DMS79 treated with DMSO at 0.1 percent for 48 hours (cell line): ENCODE measurements around the gene SRP68.

Experiments used
- DNase-seq: peaks from one replicate; lab custom pipeline; 2025; lab: John Stamatoyannopoulos, UW

The SRP68 gene

DNA sequence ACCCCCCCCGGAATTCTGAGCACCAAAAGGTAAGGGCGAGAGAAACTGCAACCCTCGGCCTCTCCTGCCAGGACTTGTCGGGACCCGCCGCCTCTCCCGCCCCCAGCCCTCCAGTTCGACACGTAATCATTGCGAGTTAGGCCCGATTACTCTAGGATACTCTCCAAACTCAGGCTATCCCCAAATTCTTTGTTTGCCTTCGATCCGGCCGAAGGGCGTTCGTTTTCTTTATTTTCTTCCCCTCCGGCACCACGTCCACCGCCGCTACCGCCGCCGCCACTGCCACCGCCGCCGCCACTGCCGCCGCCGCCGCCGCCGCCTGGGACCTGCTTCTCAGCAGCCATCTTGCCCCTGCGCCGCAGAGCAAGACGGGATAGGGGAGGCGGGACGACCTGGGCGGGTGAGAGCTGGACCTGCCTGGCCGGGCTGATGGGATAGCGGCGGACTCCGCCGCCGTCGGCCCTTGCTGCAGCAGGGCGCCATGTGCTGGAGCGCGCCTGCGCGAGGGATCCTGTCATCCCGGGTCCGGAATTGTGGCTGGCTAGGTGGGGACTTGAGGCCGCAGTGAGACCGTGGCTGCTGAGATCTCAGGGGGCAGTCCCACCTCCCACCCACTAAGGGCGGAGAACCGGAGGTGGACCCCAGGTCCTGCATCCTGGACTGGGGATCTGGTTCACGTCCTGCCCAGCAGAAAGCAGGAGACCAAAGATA lies at the start of gene SRP68:
TSS of gene SRP68 (minus strand) at position 370 of the 711 bp plus-strand sequence. CDS start at position 344, 26 bp downstream.
- peak; percentile 77 for DNase-seq

DNA sequence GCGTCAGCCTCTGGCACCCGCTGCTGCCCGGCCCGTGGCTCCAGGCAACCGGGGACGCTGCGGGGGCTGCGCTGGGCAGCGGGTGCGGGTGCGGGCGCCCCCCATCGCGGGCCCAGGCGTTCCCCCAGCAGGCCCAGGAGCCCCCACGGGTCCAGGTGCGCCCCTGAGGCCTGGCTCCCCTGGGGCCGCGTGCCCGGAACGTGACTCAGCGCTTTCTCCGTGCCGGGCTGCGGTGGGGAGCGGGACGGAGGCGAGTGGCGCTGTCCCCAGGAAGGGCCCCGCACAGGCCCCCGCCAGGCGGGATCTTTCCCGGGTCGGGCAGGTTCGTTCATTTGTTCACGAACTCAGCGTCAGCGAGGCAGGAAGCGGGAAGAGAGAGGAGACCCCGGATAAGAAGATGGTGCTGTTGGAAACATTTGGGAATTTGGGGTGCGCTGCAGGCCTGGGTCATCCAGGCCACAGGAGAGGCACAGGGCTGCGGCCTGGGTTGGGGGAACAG lies 49.7 kb upstream of the SRP68 start:
- DNase-seq, result no peak

DNA sequence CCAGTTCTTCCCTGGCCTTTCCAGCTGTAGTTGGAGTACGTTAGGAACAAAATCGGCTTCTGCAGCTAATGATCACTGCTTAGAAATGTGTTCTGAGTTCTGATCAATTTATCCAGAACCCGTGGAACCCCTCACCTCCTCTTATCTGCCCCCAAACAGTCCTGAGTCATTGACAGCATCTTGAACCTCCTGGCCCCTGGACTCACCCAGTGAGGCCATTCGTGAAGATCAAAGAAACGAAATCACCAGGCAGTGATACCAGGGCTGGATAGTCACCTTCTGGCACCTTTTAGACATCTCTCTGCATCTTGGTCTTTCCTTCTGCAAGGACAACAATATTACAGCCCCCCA lies 48.3 kb upstream of the SRP68 start:
- no peak for DNase-seq

- DNase-seq, result no peak
Measured at GRCh38 chr17:76119409-76120371, 47.4 kb upstream of the SRP68 start.

DNA sequence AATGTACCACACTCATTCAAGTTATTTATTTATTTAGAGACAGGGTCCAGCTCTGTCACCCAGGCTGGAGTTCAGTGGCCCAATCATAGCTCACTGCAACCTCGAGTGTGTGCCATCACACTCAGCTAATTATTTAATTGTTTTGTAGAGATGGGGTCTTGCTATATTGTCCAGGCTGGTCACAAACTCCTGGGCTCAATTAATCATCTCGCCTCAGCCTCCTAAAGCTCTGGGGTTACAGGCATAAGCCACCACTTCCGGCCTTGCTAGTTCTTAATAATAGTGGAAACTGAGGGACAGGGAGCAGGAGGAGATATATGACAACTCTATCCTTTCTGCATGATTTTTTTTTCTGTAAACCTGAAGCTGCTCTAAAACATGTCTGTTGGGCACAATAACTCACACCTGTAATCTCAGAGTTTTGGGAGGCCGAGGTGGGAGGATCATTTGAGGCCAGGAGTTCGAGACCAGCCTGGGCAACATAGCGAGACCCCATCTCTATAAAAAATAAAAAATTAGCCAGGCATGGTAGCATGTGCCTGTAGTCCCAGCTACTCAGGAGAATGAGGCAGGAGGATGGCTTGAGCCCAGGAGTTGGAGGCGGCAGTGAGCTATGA lies 42.9 kb upstream of the SRP68 start:
- no peak for DNase-seq

DNA sequence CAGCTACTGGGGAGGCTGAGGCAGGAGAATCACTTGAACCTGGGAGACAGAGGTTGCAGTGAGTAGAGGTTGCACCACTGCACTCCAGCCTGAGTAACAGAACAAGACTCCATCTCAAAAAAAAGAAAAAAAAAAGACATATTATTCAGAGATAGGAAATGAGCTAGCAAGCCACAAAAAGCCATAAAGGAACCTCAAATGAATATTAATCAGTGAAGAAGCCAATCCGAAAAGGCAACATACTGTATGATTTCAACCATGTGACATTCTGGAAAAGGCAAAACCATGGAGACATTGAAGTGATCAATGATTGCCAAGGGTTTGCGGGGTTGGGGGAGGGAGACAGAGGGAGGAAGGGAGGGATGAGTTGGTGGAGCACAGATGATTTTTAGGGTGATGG lies 39.6 kb upstream of the SRP68 start:
- DNase-seq, result no peak

- DNase-seq, result no peak
Measured at GRCh38 chr17:76107509-76107908, 35.2 kb upstream of the SRP68 start.

DNA sequence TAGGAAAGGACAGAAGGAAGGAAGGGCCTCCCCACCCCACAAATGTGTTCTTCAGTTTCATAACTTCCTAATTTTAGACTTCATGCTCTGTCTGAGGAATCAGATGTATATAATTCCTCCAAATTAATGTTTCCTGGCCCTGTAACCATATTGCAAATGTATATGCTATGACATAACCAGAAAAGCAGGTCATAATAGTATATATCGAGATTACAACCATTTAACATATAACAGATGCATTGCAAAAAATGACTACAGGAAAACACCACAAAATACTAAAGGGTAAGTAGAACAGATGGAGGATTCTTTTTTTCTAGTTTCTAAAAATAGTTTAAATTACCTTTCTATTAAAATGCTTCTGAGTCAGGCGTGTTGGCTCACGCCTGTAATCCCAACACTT lies 34.4 kb upstream of the SRP68 start:
- no peak for DNase-seq

- DNase-seq, result no peak
Measured at GRCh38 chr17:76104896-76105231, 32.5 kb upstream of the SRP68 start.

GRCh38 chr17:76104140-76104895 lies 32.0 kb upstream of the SRP68 start:
- no peak for DNase-seq

DNA sequence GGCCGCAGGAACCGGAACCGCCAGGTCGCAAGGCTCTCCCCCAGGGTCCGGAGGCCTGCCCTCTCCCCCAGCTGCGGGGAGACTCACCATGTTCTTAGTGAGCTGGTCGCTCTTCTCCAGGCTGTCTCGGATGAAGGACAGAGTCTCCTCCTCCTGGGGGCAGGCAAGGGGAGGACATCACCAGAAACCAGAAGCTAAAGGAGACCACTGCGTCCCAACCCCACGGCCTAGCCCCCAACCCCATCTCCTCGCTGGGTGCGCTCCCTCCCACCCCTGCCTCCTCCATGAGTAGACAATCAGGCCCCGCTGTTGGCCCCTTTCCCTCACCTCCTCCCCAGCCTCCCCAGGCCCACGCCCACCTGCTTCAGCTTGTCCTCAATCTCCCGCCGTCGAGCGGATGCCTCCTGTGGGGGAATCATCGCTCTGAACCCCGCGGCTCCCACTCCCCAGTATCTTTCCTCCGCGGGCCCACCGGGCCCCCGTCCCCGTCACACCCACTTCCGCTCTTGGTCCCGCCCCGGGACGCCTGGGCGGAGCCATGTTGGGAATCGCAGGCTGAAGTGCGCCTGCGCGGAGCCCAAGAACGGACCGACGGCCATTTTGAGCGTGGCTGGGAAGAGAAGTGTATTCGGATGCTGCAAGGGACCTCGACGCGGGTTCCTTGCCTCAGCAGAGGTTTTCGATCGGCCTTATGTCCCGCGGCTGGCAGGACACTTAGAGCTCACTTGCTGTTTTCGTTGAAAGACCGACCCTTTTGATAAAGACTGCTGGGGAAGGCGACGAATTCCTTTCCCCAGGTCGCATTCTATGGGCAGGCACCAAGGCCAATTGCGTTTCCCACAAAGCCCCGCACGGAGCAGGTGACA lies 31.2 kb upstream of the SRP68 start, which contains the start of gene EXOC7:
TSS of gene EXOC7 (minus strand) at position 514 of the 866 bp plus-strand sequence. CDS start at position 419, 95 bp downstream.
- peak; percentile 85 for DNase-seq

- no peak for DNase-seq
Measured at GRCh38 chr17:76102944-76103273, 30.6 kb upstream of the SRP68 start.

GRCh38 chr17:76097716-76098295 lies 25.5 kb upstream of the SRP68 start:
- no peak for DNase-seq

DNA sequence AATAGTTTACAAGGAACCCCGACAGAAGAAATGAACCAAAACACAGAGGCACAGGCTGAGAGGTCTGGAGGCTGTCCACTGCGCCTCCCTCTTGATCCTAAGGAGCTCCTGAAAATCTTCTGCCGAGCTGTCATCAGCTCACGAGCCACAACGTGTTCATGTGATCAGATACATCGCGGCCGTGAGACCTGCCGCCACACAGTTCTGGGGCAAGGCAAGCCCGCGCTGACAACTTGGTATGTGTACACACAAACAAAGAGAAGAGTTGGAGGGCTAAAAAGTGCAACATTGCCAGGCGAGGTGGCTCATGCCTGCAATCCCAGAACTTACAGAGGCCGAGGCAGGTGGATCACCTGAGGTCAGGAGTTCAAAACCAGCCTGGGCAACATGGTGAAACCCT lies 23.6 kb upstream of the SRP68 start:
- no peak for DNase-seq

GRCh38 chr17:76094046-76094445 lies 21.7 kb upstream of the SRP68 start:
- DNase-seq, result no peak

- DNase-seq, result no peak
Measured at GRCh38 chr17:76092526-76093413, 20.5 kb upstream of the SRP68 start.

GRCh38 chr17:76091526-76092286 lies 19.4 kb upstream of the SRP68 start:
- no peak for DNase-seq

DNA sequence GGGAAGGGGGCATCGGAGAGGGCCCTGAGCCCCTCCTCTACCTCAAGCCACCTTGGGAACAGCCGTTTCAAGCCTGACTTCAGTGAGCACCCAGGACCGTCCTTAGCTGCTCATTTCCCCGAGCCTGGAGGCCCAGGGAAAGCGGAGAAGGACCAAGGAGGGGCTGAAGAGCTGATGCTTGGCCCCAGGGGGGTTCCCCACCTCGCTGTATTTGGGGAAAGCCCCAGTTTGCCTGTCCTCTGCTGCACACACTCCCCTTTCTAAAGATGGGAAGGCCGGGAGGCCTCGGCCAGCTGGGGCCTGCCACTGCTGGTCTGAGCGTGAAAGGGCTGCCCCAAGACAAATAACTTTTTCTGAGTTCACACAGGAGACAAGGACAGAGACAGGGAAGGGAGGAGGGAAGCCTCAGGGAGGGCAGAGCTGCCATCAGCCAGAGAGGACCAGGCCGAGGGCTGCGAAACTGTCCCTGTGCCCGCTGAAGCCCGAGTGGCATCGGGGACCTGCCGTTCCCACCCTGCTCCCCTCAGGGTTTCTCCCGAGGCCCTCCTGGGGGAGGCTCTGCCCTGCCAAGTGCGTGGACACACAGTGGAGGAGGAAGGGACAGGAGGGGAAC lies 18.3 kb upstream of the SRP68 start:
- DNase-seq, result no peak
